A549 (cell line): ENCODE data around the gene AP3S2.

Experiments
- KDM1A ChIP-seq: fragments of 200-600 bp; sonication (generic); IDR thresholded peaks from 2 replicates; pipeline ENCODE4 v1.6.1; 2016; ENCODE audit warnings: low read depth, mild to moderate bottlenecking
- MYC ChIP-seq: IDR thresholded peaks from 2 replicates; pipeline ENCODE4 v1.6.1; 2012; ENCODE audit warnings: mild to moderate bottlenecking, inconsistent platforms, low read length, improper control_type of control experiment, borderline replicate concordance
- POLR2A ChIP-seq: IDR thresholded peaks from 2 replicates; pipeline ENCODE4 v1.6.1; 2012; ENCODE audit warnings: mild to moderate bottlenecking, low read length
- RFX5 ChIP-seq: fragments of 450-650 bp; IDR thresholded peaks from 2 replicates; pipeline ENCODE4 v1.7.1; 2014; ENCODE audit warnings: antibody characterized with exemption, mild to moderate bottlenecking, moderate library complexity
- TF ChIP-seq, protein P1 (sequence below): fragments of >200 bp; sonication (Bioruptor Twin); formaldehyde crosslinking; IDR thresholded peaks from 3 replicates; pipeline ENCODE4 v1.5.1; 2016

DNA sequence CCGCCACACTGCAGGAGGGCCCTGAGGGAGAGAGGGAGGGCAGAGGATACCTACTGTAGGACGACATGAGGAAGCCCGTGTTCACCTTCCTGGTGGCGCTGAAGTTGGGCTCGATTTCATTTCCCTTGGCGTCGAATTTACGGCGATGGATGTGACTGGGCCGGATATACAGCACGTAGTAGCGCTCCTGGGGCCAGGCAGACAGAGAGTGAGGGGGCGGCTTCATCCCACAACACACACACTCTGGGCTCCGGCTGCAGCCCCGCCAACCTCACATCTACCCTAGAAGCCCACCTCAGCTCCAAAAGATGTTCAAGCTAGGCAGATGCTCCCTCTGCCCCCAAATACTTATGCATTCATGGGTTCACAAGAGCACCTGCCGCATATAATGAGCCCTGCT lies 14.4 kb upstream of the AP3S2 start:
- no peak for TF ChIP-seq KDM1A
- TF ChIP-seq RFX5: no peak
- no peak for TF ChIP-seq POLR2A
- TF ChIP-seq, protein P1, sequence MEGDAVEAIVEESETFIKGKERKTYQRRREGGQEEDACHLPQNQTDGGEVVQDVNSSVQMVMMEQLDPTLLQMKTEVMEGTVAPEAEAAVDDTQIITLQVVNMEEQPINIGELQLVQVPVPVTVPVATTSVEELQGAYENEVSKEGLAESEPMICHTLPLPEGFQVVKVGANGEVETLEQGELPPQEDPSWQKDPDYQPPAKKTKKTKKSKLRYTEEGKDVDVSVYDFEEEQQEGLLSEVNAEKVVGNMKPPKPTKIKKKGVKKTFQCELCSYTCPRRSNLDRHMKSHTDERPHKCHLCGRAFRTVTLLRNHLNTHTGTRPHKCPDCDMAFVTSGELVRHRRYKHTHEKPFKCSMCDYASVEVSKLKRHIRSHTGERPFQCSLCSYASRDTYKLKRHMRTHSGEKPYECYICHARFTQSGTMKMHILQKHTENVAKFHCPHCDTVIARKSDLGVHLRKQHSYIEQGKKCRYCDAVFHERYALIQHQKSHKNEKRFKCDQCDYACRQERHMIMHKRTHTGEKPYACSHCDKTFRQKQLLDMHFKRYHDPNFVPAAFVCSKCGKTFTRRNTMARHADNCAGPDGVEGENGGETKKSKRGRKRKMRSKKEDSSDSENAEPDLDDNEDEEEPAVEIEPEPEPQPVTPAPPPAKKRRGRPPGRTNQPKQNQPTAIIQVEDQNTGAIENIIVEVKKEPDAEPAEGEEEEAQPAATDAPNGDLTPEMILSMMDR: no peak
- no peak for TF ChIP-seq MYC
